Liver (tissue), 3 donors: ENCODE measurements around the gene JAKMIP2.

Source experiments
- EGR1 ChIP-seq, 2 donors: IDR thresholded peaks; 2 replicates each; pipeline ENCODE4 v1.6.1; 2016 to 2018; ENCODE audit warnings: antibody characterized with exemption in 2 of 2, low read depth in 2 of 2
- GABPA ChIP-seq, 2 donors: IDR thresholded peaks in 1 of 2; conservative IDR thresholded peaks in 1 of 2; 2 replicates each; pipeline ENCODE4 v1.6.1; 2016; ENCODE audit warnings: antibody characterized with exemption in 2 of 2, mild to moderate bottlenecking in 1 of 2, moderate library complexity in 1 of 2
- JUND ChIP-seq, 2 donors: IDR thresholded peaks; 2 replicates each; pipeline ENCODE4 v1.6.1; 2016; ENCODE audit warnings: antibody characterized with exemption in 2 of 2
- MAX ChIP-seq: IDR thresholded peaks from 2 replicates; pipeline ENCODE4 v1.6.1; 2016; ENCODE audit warnings: antibody characterized with exemption
- RXRA ChIP-seq, 2 donors: IDR thresholded peaks; 2 replicates each; pipeline ENCODE4 v1.6.1; 2017 to 2018; ENCODE audit warnings: antibody characterized with exemption in 2 of 2, mild to moderate bottlenecking in 1 of 2
- YY1 ChIP-seq: IDR thresholded peaks from 2 replicates; pipeline ENCODE4 v1.6.1; 2016; ENCODE audit warnings: antibody characterized with exemption, mild to moderate bottlenecking
- TF ChIP-seq, protein P1 (sequence below): fragments of 150-350 bp; IDR thresholded peaks from 2 replicates; pipeline ENCODE4 v1.5.1; 2017; ENCODE audit warnings: improper control_type of control experiment, low read depth, low read length; ENCODE audit not compliant: missing input control
- donor health status: healthy.
- donor health status: healthy.

GRCh38 chr5:147831465-147831864 is 48.9 kb upstream of the JAKMIP2 start, which contains the start of gene SPINK1:
- TF ChIP-seq MAX: no peak
- TF ChIP-seq, protein P1, sequence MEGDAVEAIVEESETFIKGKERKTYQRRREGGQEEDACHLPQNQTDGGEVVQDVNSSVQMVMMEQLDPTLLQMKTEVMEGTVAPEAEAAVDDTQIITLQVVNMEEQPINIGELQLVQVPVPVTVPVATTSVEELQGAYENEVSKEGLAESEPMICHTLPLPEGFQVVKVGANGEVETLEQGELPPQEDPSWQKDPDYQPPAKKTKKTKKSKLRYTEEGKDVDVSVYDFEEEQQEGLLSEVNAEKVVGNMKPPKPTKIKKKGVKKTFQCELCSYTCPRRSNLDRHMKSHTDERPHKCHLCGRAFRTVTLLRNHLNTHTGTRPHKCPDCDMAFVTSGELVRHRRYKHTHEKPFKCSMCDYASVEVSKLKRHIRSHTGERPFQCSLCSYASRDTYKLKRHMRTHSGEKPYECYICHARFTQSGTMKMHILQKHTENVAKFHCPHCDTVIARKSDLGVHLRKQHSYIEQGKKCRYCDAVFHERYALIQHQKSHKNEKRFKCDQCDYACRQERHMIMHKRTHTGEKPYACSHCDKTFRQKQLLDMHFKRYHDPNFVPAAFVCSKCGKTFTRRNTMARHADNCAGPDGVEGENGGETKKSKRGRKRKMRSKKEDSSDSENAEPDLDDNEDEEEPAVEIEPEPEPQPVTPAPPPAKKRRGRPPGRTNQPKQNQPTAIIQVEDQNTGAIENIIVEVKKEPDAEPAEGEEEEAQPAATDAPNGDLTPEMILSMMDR: no peak
- TF ChIP-seq RXRA (IDR thresholded peaks at IDR 0.05): no peak
- no peak for TF ChIP-seq GABPA (IDR thresholded peaks at IDR 0.05 in 1 of 2, conservative IDR thresholded peaks at IDR 0.05 in 1 of 2)
- no peak for TF ChIP-seq JUND (IDR thresholded peaks at IDR 0.05)
- no peak for TF ChIP-seq YY1
- no peak for TF ChIP-seq EGR1 (IDR thresholded peaks at IDR 0.05; ENCODE audit: low read depth in 2 of 2)
